NCI-H2081 (cell line): Measurements from ENCODE around the gene ODC1.
"Not testable (repeated sequence)": the region's sequence is repeated elsewhere in the genome, so short reads cannot be mapped to it uniquely, and the experiment has no call there.

Experiments used
- DNase-seq, 2 experiments: peaks; one replicate each; lab custom pipeline; 2025; lab: John Stamatoyannopoulos, UW

Gene ODC1

GRCh38 chr2:10452956-10453904, 5.1 kb upstream of the ODC1 start:
- peak; percentile 29 to 73 for DNase-seq

- peak; percentile 58 to 85 for DNase-seq
Observed at GRCh38 chr2:10452312-10452711, 4.2 kb upstream of the ODC1 start.

GRCh38 chr2:10451819-10452218, 3.7 kb upstream of the ODC1 start:
- DNase-seq: no peak

GRCh38 chr2:10449838-10450691, 1.9 kb upstream of the ODC1 start:
- DNase-seq: no peak

GRCh38 chr2:10449486-10449831, 1.3 kb upstream of the ODC1 start:
- no peak for DNase-seq

GRCh38 chr2:10448576-10449485, 704 bp upstream of the ODC1 start:
- DNase-seq: peak; percentile 97

GRCh38 chr2:10447300-10447894, 730 bp downstream of the ODC1 start:
- DNase-seq: peak; percentile 53 to 57

- no peak for DNase-seq
Observed at GRCh38 chr2:10446631-10447030, 1.5 kb downstream of the ODC1 start.

- DNase-seq: no peak
Observed at GRCh38 chr2:10444463-10444862, 3.7 kb downstream of the ODC1 start.

GRCh38 chr2:10442469-10443126, 5.5 kb downstream of the ODC1 start:
- not testable (repeated sequence) for DNase-seq

- no peak for DNase-seq
Observed at GRCh38 chr2:10441948-10442347, 6.2 kb downstream of the ODC1 start.

- no peak for DNase-seq
Observed at GRCh38 chr2:10440736-10441135, 7.4 kb downstream of the ODC1 start.

- DNase-seq: no peak
Observed at GRCh38 chr2:10439971-10440370, 8.2 kb downstream of the ODC1 start.

- no peak for DNase-seq
Observed at GRCh38 chr2:10439185-10439879, 8.8 kb downstream of the ODC1 start.

GRCh38 chr2:10438688-10439087, 9.4 kb downstream of the ODC1 start:
- no peak for DNase-seq

- no peak for DNase-seq
Observed at GRCh38 chr2:10437806-10438205, 10.3 kb downstream of the ODC1 start.

- no peak for DNase-seq
Observed at GRCh38 chr2:10436583-10437110, 11.5 kb downstream of the ODC1 start.

- DNase-seq: no peak
Observed at GRCh38 chr2:10435820-10436204, 12.3 kb downstream of the ODC1 start.

- DNase-seq: peak; percentile 69 to 76
Observed at GRCh38 chr2:10434886-10435819, 13.0 kb downstream of the ODC1 start.
